Stimulated activated naive B cell treated with anti-CD40 and anti-IgM and Interleukin-4, amounts not matched to agents 10 μg/mL and 1 μg/mL and 100 μg/mL, for 72 hours (primary cell): ENCODE data around the gene UNC5A.

ENCODE experiments used
- ATAC-seq, 2 donors: fragments of 150-1000 bp; cut with Tn5 transposase; replicated peaks; 2 replicates each; pipeline ENCODE4 v1.10.0; 2021; ENCODE audit warnings: moderate library complexity in 1 of 2
- DNase-seq: peaks from one replicate; pipeline ENCODE4 v3.0.0; 2021
- H3K27ac Mint-ChIP-seq: one replicate; pipeline ENCODE4 v1.8.0; 2022; ENCODE audit warnings: mild to moderate bottlenecking, mixed read lengths
- H3K27me3 Mint-ChIP-seq, 2 donors: one replicate each; pipeline ENCODE4 v1.8.0; 2022; ENCODE audit warnings: mixed read lengths in 2 of 2
- H3K36me3 Mint-ChIP-seq, 2 donors: one replicate each; pipeline ENCODE4 v1.8.0; 2022; ENCODE audit warnings: mixed read lengths in 2 of 2, mild to moderate bottlenecking in 1 of 2
- H3K4me1 Mint-ChIP-seq, 2 donors: one replicate each; pipeline ENCODE4 v1.8.0; 2022; ENCODE audit warnings: mixed read lengths in 2 of 2, mild to moderate bottlenecking in 1 of 2
- H3K4me3 Mint-ChIP-seq, 2 donors: one replicate each; pipeline ENCODE4 v1.8.0; 2022; ENCODE audit warnings: mild to moderate bottlenecking in 2 of 2, mixed read lengths in 2 of 2, moderate library complexity in 1 of 2
- H3K9me3 Mint-ChIP-seq, 2 donors: one replicate each; pipeline ENCODE4 v1.8.0; 2022; ENCODE audit warnings: mixed read lengths in 2 of 2, mild to moderate bottlenecking in 1 of 2

Gene UNC5A

GRCh38 chr5:176845392-176845713, 35.0 kb downstream of the UNC5A start:
- ATAC-seq: no peak

GRCh38 chr5:176846335-176847140, 36.2 kb downstream of the UNC5A start:
- H3K36me3 Mint-ChIP-seq: no peaks in the 10 kb centered on the region
- peak in 1 of 2 donors; percentile 47 for ATAC-seq
- DNase-seq: no peak
- no peaks in the 10 kb centered on the region for H3K9me3 Mint-ChIP-seq
- H3K4me3 Mint-ChIP-seq: no peak overlapping the region
- H3K27ac Mint-ChIP-seq: no peak overlapping the region
- peaks cover 30 to 66% of the 10 kb centered on the region in 2 donors for H3K27me3 Mint-ChIP-seq
- no peaks in the 10 kb centered on the region for H3K4me1 Mint-ChIP-seq

More at GRCh38 chr5:176845392-176845713, 35.0 kb downstream of the UNC5A start:
- H3K27me3 Mint-ChIP-seq: peaks cover 34 to 76% of the 10 kb centered on the region in 2 donors
- no peak overlapping the region for H3K4me3 Mint-ChIP-seq
- no peak for DNase-seq
- H3K4me1 Mint-ChIP-seq: no peaks in the 10 kb centered on the region
- no peaks in the 10 kb centered on the region for H3K9me3 Mint-ChIP-seq
- no peaks in the 10 kb centered on the region for H3K36me3 Mint-ChIP-seq
- no peak overlapping the region for H3K27ac Mint-ChIP-seq

GRCh38 chr5:176847148-176847547, 36.8 kb downstream of the UNC5A start:
- H3K27ac Mint-ChIP-seq: no peak overlapping the region
- no peaks in the 10 kb centered on the region for H3K4me1 Mint-ChIP-seq
- DNase-seq: no peak
- no peak overlapping the region for H3K4me3 Mint-ChIP-seq
- ATAC-seq: no peak
- no peaks in the 10 kb centered on the region for H3K36me3 Mint-ChIP-seq
- H3K9me3 Mint-ChIP-seq: no peaks in the 10 kb centered on the region
- peaks cover 30 to 64% of the 10 kb centered on the region in 2 donors for H3K27me3 Mint-ChIP-seq

- no peak overlapping the region for H3K4me3 Mint-ChIP-seq
- H3K36me3 Mint-ChIP-seq: no peaks in the 10 kb centered on the region
- peaks cover 28 to 64% of the 10 kb centered on the region in 2 donors for H3K27me3 Mint-ChIP-seq
- no peak for DNase-seq
- H3K27ac Mint-ChIP-seq: no peak overlapping the region
- H3K9me3 Mint-ChIP-seq: no peaks in the 10 kb centered on the region
- ATAC-seq: no peak
- no peaks in the 10 kb centered on the region for H3K4me1 Mint-ChIP-seq
Measured at GRCh38 chr5:176847726-176848290, 37.4 kb downstream of the UNC5A start.

GRCh38 chr5:176848651-176849050, 38.3 kb downstream of the UNC5A start:
- Mint-ChIP-seq H3K4me3 (no peak overlapping the region), H3K27me3 (peaks cover 34 to 64% of the 10 kb centered on the region in 2 donors), H3K27ac (no peak overlapping the region), H3K9me3 (no peaks in the 10 kb centered on the region), H3K4me1 (no peaks in the 10 kb centered on the region), H3K36me3 (no peaks in the 10 kb centered on the region)
- ATAC-seq (no peak), DNase-seq (no peak)

- ATAC-seq: no peak
- DNase-seq: no peak
- Mint-ChIP-seq H3K4me1 (no peaks in the 10 kb centered on the region), H3K9me3 (no peaks in the 10 kb centered on the region), H3K4me3 (no peak overlapping the region), H3K27me3 (peaks cover 44 to 66% of the 10 kb centered on the region in 2 donors), H3K36me3 (no peaks in the 10 kb centered on the region), H3K27ac (no peak overlapping the region)
Measured at GRCh38 chr5:176849611-176850227, 39.4 kb downstream of the UNC5A start.

GRCh38 chr5:176850371-176851245, 40.2 kb downstream of the UNC5A start:
- H3K4me3 Mint-ChIP-seq: no peak overlapping the region

GRCh38 chr5:176851380-176851779, 41.0 kb downstream of the UNC5A start:
- Mint-ChIP-seq H3K36me3 (no peaks in the 10 kb centered on the region), H3K27me3 (peaks cover 37 to 58% of the 10 kb centered on the region in 2 donors)
- no peak for ATAC-seq

More at GRCh38 chr5:176850371-176851245, 40.2 kb downstream of the UNC5A start:
- Mint-ChIP-seq H3K27me3 (peaks cover 43 to 66% of the 10 kb centered on the region in 2 donors), H3K36me3 (no peaks in the 10 kb centered on the region), H3K9me3 (no peaks in the 10 kb centered on the region), H3K4me1 (no peaks in the 10 kb centered on the region), H3K27ac (no peak overlapping the region)
- DNase-seq (no peak), ATAC-seq (no peak)

GRCh38 chr5:176851871-176852658, 41.7 kb downstream of the UNC5A start:
- Mint-ChIP-seq H3K4me3 (no peak overlapping the region), H3K4me1 (peaks cover 0 to 2% of the 10 kb centered on the region in 2 donors), H3K9me3 (no peaks in the 10 kb centered on the region), H3K27ac (no peak overlapping the region), H3K27me3 (peaks cover 42 to 56% of the 10 kb centered on the region in 2 donors), H3K36me3 (no peaks in the 10 kb centered on the region)
- DNase-seq: no peak
- ATAC-seq: no peak

More at GRCh38 chr5:176851380-176851779, 41.0 kb downstream of the UNC5A start:
- H3K27ac Mint-ChIP-seq: no peak overlapping the region
- no peaks in the 10 kb centered on the region for H3K9me3 Mint-ChIP-seq
- no peaks in the 10 kb centered on the region for H3K4me1 Mint-ChIP-seq
- no peak for DNase-seq
- H3K4me3 Mint-ChIP-seq: no peak overlapping the region

- Mint-ChIP-seq H3K27ac (no peak overlapping the region), H3K4me1 (peaks cover 0 to 2% of the 10 kb centered on the region in 2 donors), H3K27me3 (peaks cover 48 to 53% of the 10 kb centered on the region in 2 donors), H3K36me3 (no peaks in the 10 kb centered on the region), H3K9me3 (no peaks in the 10 kb centered on the region), H3K4me3 (no peak overlapping the region)
- DNase-seq (no peak), ATAC-seq (peak in 1 of 2 donors; percentile 14)
Measured at GRCh38 chr5:176853151-176853778, 42.9 kb downstream of the UNC5A start.

GRCh38 chr5:176854164-176854563, 43.8 kb downstream of the UNC5A start:
- DNase-seq (no peak), ATAC-seq (no peak)
- H3K27ac Mint-ChIP-seq: no peak overlapping the region
- no peak overlapping the region for H3K4me3 Mint-ChIP-seq
- H3K9me3 Mint-ChIP-seq: no peaks in the 10 kb centered on the region
- peaks cover 49 to 52% of the 10 kb centered on the region in 2 donors for H3K27me3 Mint-ChIP-seq
- H3K36me3 Mint-ChIP-seq: no peaks in the 10 kb centered on the region
- peaks cover 0 to 2% of the 10 kb centered on the region in 2 donors for H3K4me1 Mint-ChIP-seq

GRCh38 chr5:176855598-176855997, 45.2 kb downstream of the UNC5A start:
- H3K27ac Mint-ChIP-seq: no peak overlapping the region
- H3K9me3 Mint-ChIP-seq: no peaks in the 10 kb centered on the region
- DNase-seq: no peak
- no peak overlapping the region for H3K4me3 Mint-ChIP-seq
- peaks cover 47% of the 10 kb centered on the region in 2 donors for H3K27me3 Mint-ChIP-seq
- H3K36me3 Mint-ChIP-seq: no peaks in the 10 kb centered on the region
- ATAC-seq: no peak
- H3K4me1 Mint-ChIP-seq: peaks cover 0 to 2% of the 10 kb centered on the region in 2 donors

- H3K36me3 Mint-ChIP-seq: no peaks in the 10 kb centered on the region
- DNase-seq (no peak), ATAC-seq (no peak)
- no peak overlapping the region for H3K27ac Mint-ChIP-seq
- peaks cover 0 to 2% of the 10 kb centered on the region in 2 donors for H3K4me1 Mint-ChIP-seq
- no peak overlapping the region for H3K4me3 Mint-ChIP-seq
- peaks cover 53 to 54% of the 10 kb centered on the region in 2 donors for H3K27me3 Mint-ChIP-seq
- no peaks in the 10 kb centered on the region for H3K9me3 Mint-ChIP-seq
Measured at GRCh38 chr5:176856746-176857145, 46.4 kb downstream of the UNC5A start.
